Choroid plexus epithelial cell (primary cell): ENCODE results near the gene UBE2D3.

ENCODE experiments used
- DNase-seq: peaks from one replicate; pipeline ENCODE4 v3.0.0-alpha.2; 2010; ENCODE audit warnings: low read depth
- H3K4me3 ChIP-seq: 2 replicates; pipeline ENCODE4 v1.5.1; 2011; ENCODE audit warnings: low read depth, mild to moderate bottlenecking, control low read depth, low read length, moderate library complexity
- TF ChIP-seq, protein P1 (sequence below): conservative IDR thresholded peaks from 2 replicates; pipeline ENCODE4 v1.5.1; 2011; ENCODE audit warnings: low read depth, mild to moderate bottlenecking, control low read depth, inconsistent platforms, low read length, moderate library complexity

The UBE2D3 gene

DNA sequence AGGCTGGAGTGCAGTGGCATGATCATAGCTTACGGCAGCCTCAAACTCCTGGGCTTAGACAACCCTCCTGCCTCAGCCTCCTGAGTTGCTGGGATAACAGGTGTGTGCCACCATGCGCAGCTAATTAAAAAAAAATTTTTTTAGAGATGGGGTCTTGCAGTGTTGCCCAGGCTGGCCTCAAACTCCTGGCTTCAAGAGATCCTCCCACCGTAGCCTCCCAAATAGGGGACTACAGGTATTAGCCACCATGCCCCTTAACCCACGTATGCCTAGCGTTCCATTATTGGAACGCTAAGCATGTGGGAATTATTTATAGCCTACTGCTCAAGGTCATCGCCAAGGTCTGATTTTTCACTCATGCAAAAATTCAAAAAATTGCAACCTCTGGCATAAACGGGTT is 20.3 kb upstream of the UBE2D3 start:
- no peak for DNase-seq
- TF ChIP-seq, protein P1, sequence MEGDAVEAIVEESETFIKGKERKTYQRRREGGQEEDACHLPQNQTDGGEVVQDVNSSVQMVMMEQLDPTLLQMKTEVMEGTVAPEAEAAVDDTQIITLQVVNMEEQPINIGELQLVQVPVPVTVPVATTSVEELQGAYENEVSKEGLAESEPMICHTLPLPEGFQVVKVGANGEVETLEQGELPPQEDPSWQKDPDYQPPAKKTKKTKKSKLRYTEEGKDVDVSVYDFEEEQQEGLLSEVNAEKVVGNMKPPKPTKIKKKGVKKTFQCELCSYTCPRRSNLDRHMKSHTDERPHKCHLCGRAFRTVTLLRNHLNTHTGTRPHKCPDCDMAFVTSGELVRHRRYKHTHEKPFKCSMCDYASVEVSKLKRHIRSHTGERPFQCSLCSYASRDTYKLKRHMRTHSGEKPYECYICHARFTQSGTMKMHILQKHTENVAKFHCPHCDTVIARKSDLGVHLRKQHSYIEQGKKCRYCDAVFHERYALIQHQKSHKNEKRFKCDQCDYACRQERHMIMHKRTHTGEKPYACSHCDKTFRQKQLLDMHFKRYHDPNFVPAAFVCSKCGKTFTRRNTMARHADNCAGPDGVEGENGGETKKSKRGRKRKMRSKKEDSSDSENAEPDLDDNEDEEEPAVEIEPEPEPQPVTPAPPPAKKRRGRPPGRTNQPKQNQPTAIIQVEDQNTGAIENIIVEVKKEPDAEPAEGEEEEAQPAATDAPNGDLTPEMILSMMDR = no peak
- H3K4me3 ChIP-seq = no peak overlapping the region

DNA sequence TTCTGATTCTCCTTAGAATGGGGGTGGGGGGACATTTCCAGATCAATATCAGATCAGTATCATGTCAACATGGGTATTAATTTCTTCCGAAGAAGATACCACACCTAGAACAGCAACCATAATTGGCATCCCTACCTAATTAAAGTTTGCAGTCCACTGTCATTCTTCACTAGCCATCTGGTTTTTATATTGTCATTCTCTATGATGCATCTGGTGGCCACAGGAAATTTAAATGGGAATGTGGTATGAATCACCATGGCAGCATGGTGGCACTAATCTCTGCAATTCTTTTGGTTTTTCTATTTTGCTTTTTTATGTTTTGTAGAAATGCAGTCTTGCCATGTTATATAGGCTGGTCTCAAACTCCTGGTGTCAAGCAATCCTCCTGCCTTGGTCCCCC is 16.6 kb upstream of the UBE2D3 start:
- DNase-seq = no peak

DNA sequence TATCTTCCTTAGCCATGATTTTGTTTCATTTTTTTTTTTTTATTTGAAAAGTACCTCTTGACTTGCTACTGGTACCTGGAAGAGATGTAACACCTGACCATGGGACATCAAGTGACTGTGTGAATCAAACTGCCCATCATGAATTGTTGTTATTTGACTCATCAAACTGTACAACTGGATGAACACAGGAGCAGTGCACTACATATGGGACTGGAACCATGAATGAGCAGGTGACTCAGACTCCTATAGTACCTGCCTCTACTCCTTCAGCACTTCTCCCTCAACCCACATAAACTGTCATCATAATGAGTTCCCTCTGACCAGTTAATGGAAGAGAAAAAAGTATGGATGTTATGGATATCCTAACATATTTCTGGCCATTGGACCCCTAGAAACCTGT is 15.9 kb upstream of the UBE2D3 start:
- H3K4me3 ChIP-seq = no peak overlapping the region
- TF ChIP-seq, protein P1 = no peak
- no peak for DNase-seq

More for the DNA sequence above, 16.6 kb upstream of the UBE2D3 start:
- no peak overlapping the region for H3K4me3 ChIP-seq
- TF ChIP-seq, protein P1 = no peak

DNA sequence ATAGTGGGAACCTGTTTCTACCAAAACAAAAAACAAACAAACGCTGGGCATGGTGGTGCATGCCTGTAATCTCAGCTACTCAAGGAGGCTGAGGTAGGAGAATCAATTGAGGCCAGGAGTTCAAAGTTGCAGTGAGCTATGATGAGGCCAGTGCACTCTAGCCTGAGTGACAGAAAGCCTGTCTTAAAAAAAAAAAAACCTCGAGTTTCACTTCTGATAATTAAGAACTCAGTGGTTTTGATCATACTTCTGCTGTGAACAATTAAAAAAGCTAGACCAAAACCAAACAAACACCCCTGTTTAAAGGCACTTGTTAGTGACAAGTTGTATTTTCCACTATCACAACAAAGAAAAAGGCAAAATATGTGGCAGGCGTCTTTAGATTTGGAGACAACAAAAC is 15.0 kb upstream of the UBE2D3 start:
- DNase-seq = no peak
- TF ChIP-seq, protein P1 = no peak
- H3K4me3 ChIP-seq = no peak overlapping the region

DNA sequence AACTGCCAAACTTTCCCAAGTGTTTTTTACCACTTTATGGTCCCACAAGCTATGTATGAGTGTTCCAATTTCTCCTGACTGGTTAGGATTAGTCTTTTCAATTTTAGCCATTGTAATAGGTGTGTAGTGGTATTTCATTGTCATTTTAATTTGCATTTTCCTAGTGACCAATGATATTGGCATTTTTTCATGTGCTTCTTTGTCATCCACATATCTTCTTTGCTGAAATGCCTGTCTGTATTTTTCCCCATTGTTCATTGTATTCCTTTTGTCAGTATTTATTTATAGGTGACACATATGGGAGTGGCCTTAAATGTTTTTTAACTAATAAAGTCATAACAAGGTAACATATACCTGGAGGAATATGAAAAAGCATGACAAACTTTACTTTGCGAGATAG is 9.2 kb upstream of the UBE2D3 start:
- H3K4me3 ChIP-seq = no peak overlapping the region
- TF ChIP-seq, protein P1 = no peak
- DNase-seq = no peak

DNA sequence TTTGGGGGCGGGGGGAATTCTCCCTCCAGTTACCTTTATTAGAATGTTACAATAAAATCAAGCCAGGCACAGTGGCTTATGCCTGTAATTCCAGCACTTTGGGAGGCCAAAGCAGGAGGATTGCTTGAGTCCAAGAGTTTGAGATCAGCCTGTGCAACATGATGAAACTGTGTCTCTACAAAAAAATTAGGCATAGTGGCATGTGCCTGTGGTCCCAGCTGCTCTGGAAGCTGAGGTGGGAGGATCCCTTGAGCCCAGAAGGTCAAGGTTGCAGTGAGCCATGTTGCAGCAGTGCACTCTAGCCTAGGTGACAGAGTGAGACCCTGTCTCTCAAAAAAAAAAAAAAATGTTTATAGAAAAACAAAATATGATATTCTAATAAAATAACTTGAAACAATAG is 5.3 kb upstream of the UBE2D3 start:
- no peak for DNase-seq
- TF ChIP-seq, protein P1 = no peak
- no peak overlapping the region for H3K4me3 ChIP-seq

DNA sequence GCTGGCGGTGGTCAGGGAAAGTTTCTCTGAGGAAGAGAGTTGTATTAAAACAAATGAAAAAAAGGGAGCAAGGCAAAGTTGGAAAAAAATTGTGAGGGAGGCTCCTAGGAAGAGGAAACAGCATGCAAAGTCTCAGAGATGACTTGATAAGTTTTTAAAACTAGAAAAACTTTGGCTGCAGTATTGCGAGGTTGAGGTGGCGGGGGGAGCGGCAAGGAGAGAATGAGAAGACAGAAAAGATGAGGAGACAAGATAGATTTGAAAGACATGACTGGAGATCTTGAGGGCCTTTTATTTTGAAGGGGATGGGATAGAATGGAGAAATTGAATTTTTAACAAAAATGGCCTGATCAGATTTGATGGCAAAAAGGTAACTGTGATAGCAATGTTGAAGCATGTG is 4.8 kb upstream of the UBE2D3 start:
- H3K4me3 ChIP-seq = no peak overlapping the region
- TF ChIP-seq, protein P1 = no peak
- no peak for DNase-seq
